Measurements from ENCODE around the gene MAGI2. TPM values are rescaled to one million over a fixed set of nuclear protein-coding genes. Genes with fewer than 3 reads are reported as not detected.

The MAGI2 gene
- total RNA-seq, result 10 to 100 TPM in 1 of 2 donors, 1 to 10 TPM in 1; 9.3 to 10.7 TPM

DNA sequence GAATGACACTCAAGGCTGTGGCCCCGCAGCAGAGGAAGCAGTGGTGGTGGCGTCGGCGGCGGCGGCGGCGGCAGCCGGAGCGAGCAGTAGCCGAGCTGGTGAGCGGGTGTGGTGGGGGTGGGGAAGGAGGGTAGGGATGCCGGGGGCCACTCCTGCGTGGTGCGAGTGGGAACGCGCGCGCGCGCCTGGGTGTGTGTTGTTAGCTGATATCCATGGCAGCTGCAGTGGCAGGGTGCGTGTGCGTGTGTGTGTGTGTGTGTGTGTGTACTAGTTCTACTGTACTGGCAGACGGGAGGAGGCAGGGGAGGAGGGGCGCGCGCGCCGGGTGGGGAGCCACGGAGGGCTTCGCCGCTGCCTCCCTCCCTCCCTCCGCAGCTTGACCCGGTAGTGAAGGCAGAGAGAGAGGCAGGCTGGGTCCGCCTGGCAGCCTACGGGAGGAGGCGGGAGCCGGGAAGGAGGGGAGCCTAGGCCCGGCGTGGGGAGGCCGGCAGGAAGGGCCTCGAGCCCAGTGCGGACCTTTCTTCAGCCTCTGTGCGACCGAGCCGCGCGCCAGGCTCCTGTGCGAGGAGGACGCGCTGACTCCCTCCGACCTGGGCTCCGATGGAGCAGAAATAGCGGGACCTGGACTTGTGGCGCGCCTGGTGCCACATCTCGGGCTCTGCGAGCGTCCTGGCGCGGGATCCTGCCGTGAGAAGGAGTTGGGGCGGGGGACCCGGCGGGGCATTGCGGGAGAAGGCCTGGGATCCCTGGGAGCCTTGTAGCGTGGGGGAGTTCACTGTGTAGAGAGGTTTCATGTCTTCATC lies at the start of gene MAGI2:
MAGI2 (minus strand) TSS at position 110 of the 803 bp plus-strand sequence. CDS start 347 bp downstream, outside the sequence.

Small RNAs within 50 kb of the gene (small RNA-seq; reads per million reads assigned to genes)
- gene RNU6-337P (0 reads per million in 2 donors), gene RNU6-530P (0 reads per million in 2 donors)

Measured in melanocyte of skin (primary cell).